K562 (cell line): ENCODE measurements around the gene NCKIPSD. TPM values are rescaled to one million over a fixed set of nuclear protein-coding genes. Genes with fewer than 3 reads are reported as not detected.

ENCODE experiments used
- ATAC-seq: fragments of 200-7000 bp; cut with Tn5 transposase; 3 replicates; pipeline ENCODE4 v1.9.1; 2020; ENCODE audit warnings: moderate library complexity
- BruUV-seq: library from RNA; stranded (reverse); fragments of 400-500 nt; replicated peaks from 2 replicates; lab custom pipeline; 2021; lab: Mats Ljungman, UMichigan
- CTCF ChIA-PET: fragments of 300-600 bp; formaldehyde crosslinking; extraction: SDS; loops from one replicate; lab custom pipeline; 2021; ENCODE audit warnings: low intra/inter-chr PET ratio; lab: Yijun Ruan, JAX
- POLR2A ChIA-PET: fragments of 300-600, 350-650 bp; sonication (Branson Sonifier 250); formaldehyde crosslinking; extraction: SDS; loops from one replicate; lab custom pipeline; 2021; ENCODE audit warnings: antibody characterized with exemption, inconsistent platforms; lab: Yijun Ruan, JAX
- DNase-seq, 4 experiments: peaks; one replicate each; pipeline versions ENCODE4 v3.0.0 to v3.0.0-alpha.2; 2011 to 2018; ENCODE audit warnings: low spot score in 3 of 4, mixed read lengths in 3 of 4; ENCODE audit errors: extremely low read depth in 1 of 4
- FAIRE-seq: peaks from 2 replicates; lab custom pipeline; 2011; peaks lifted over from hg19 to GRCh38; lab: Jason Lieb, UNC
- H2AFZ ChIP-seq: 2 replicates; pipeline ENCODE4 v1.6.0; 2011; ENCODE audit warnings: low read depth, low read length, control low read depth, inconsistent platforms
- H3K27ac ChIP-seq: fragments of 200-600 bp; 3 replicates; pipeline ENCODE4 v1.8.0; 2011; ENCODE audit warnings: low read depth, mild to moderate bottlenecking, control low read depth, inconsistent platforms, low read length, moderate library complexity, mixed read lengths; ENCODE audit errors: extremely low read depth
- H3K27me3 ChIP-seq, 2 experiments: fragments of 300-600 bp in 1 of 2; 2 replicates in 1 of 2; 3 replicates in 1 of 2; pipeline versions ENCODE4 v1.6.0 to v1.8.0; 2011; ENCODE audit warnings: inconsistent platforms in 2 of 2, low read length in 2 of 2, mild to moderate bottlenecking in 1 of 2, mixed read lengths in 1 of 2, moderate library complexity in 1 of 2; ENCODE audit not compliant: control insufficient read depth in 2 of 2, insufficient read depth in 2 of 2
- H3K36me3 ChIP-seq: fragments of 300-600 bp; 3 replicates; pipeline ENCODE4 v1.8.0; 2011; ENCODE audit warnings: mild to moderate bottlenecking, low read length, inconsistent platforms; ENCODE audit not compliant: control insufficient read depth, insufficient read depth
- H3K4me1 ChIP-seq, 2 experiments: fragments of 200-600 bp in 1 of 2; replicated peaks in 1 of 2; 2 replicates in 1 of 2; 3 replicates in 1 of 2; pipeline versions ENCODE4 v1.5.1 to v1.8.0; 2011; ENCODE audit warnings: inconsistent platforms in 2 of 2, low read length in 2 of 2, mild to moderate bottlenecking in 1 of 2, mixed read lengths in 1 of 2, moderate library complexity in 1 of 2; ENCODE audit not compliant: control insufficient read depth in 2 of 2, insufficient read depth in 2 of 2
- H3K4me2 ChIP-seq: 2 replicates; pipeline ENCODE4 v1.6.1; 2011; ENCODE audit warnings: low read length, control low read depth, inconsistent platforms, mixed read lengths; ENCODE audit not compliant: insufficient read depth
- H3K4me3 ChIP-seq: fragments of 200-600 bp; sonication (generic), shearing (Covaris generic); 2 replicates; pipeline ENCODE4 v1.5.1; 2016; ENCODE audit warnings: control low read depth, inconsistent platforms
- H3K79me2 ChIP-seq: fragments of 200-600 bp; 3 replicates; pipeline ENCODE4 v1.8.0; 2011; ENCODE audit warnings: low read length, inconsistent platforms; ENCODE audit not compliant: control insufficient read depth, insufficient read depth
- H3K9ac ChIP-seq, 2 experiments: 2 replicates each; pipeline versions ENCODE4 v1.6.0 to v1.6.1; 2011; ENCODE audit warnings: low read depth in 2 of 2, low read length in 2 of 2, control low read depth in 1 of 2, inconsistent platforms in 1 of 2, mild to moderate bottlenecking in 1 of 2, mixed read lengths in 1 of 2; ENCODE audit not compliant: insufficient read depth in 1 of 2
- H3K9me1 ChIP-seq: one replicate; pipeline ENCODE4 v1.6.0; 2011; ENCODE audit warnings: inconsistent platforms, mild to moderate bottlenecking, low read length, moderate library complexity; ENCODE audit not compliant: control insufficient read depth, insufficient read depth
- H3K9me3 ChIP-seq: replicated peaks from 2 replicates; pipeline ENCODE4 v1.5.1; 2011; ENCODE audit warnings: low read depth, low read length, inconsistent platforms; ENCODE audit not compliant: control insufficient read depth, insufficient read depth
- H4K20me1 ChIP-seq: replicated peaks from 2 replicates; pipeline ENCODE4 v1.6.1; 2011; ENCODE audit warnings: low read length, inconsistent platforms, mixed read lengths; ENCODE audit not compliant: control insufficient read depth, insufficient read depth
- CBX8 ChIP-seq: fragments of 200-600 bp; sonication (generic); IDR thresholded peaks from 2 replicates; pipeline ENCODE4 v1.6.1; 2012; ENCODE audit warnings: borderline replicate concordance, mixed run types, low read depth, mild to moderate bottlenecking, moderate library complexity, mixed read lengths, low read length, control low read depth, inconsistent platforms; ENCODE audit not compliant: poor library complexity, severe bottlenecking; ENCODE audit errors: extremely low read depth
- IRF9 ChIP-seq: fragments of 450-650 bp; IDR thresholded peaks from 2 replicates; pipeline ENCODE4 v1.6.1; 2016; ENCODE audit warnings: missing biosample characterization, missing genetic modification characterization
- SPI1 ChIP-seq: IDR thresholded peaks from 2 replicates; pipeline ENCODE4 v1.6.1; 2011; ENCODE audit warnings: low read depth, low read length, control low read depth, borderline replicate concordance
- ZNF253 ChIP-seq: fragments of 250-450 bp; sonication (Bioruptor Pico); conservative IDR thresholded peaks from 2 replicates; pipeline ENCODE4 v1.6.1; 2021; ENCODE audit warnings: mild to moderate bottlenecking
- WGBS: fragments of 100-300 bp; shearing (Covaris generic); methylation state at CpG from one replicate; pipeline ENCODE4 v1.1.6; 2016; ENCODE audit warnings: low coverage, mixed read lengths; ENCODE audit not compliant: insufficient coverage; ENCODE audit errors: missing lambda C conversion rate; 5-methylcytosine and 5-hydroxymethylcytosine counted together
- in situ Hi-C: fragments of 300-500 bp; cut with MboI; formaldehyde crosslinking; loops from 4 replicates; pipeline ENCODE4 v1.15.0; 2018; ENCODE audit warnings: inconsistent platforms, mixed read lengths
- intact Hi-C: fragments of 100-400 bp; cut with micrococcal nuclease; formaldehyde crosslinking; loops from 2 replicates; pipeline ENCODE4 v1.14.2; 2022
- polyA plus RNA-seq, 8 experiments: library from polyadenylated mRNA; depleted of rRNA in 4 of 8; stranded (reverse) in 5 of 8; unstranded in 3 of 8; fragments of >200 nt; fragmentation: Nextera tagmentation in 2 of 8; fragmentation: Illumina TruSeq in 1 of 8; extraction: Ambion mirVana in 2 of 8; extraction: Trizol in 1 of 8; gene quantifications; 2 replicates each; pipeline versions ENCODE4 v1.2.1 to v1.2.3, GENCODE V29; 2011 to 2014; ENCODE audit warnings: inconsistent platforms in 1 of 8, missing spikeins in 1 of 8
- total RNA-seq, 7 experiments: library from RNA; depleted of rRNA in 6 of 7; stranded (reverse); fragments of >200 nt in 6 of 7; fragmentation: Illumina TruSeq in 2 of 7; extraction: Trizol in 2 of 7; gene quantifications; 2 replicates each; pipeline versions ENCODE4 v1.2.1 to v1.2.3, GENCODE V29; 2011 to 2021; ENCODE audit warnings: low replicate concordance in 1 of 7
- TF ChIP-seq, protein P1 (sequence below): sonication (generic); formaldehyde crosslinking; IDR thresholded peaks from 2 replicates; pipeline ENCODE4 v1.8.0; 2022; ENCODE audit warnings: mild to moderate bottlenecking, low read depth, missing genetic modification reagents

The NCKIPSD gene
- total and polyA plus RNA-seq, 9 of the 15 experiments (the other 6 are each of a cell fraction or from before 2014, with no cell fraction given): 0.49 to 24.4 (median 12.3) TPM

GRCh38 chr3:48690846-48691458 lies 5.2 kb upstream of the NCKIPSD start:
- WGBS: 88% methylated on average over 2 of the region's 2 CpGs
- Histone ChIP-seq H2AFZ (no peak overlapping the region), H3K9me1 (no peaks in the 10 kb centered on the region), H4K20me1 (0 out of 2 replicates have a peak, but pooled peaks cover 3% of the 10 kb centered on the region), H3K4me3 (no peak overlapping the region), H3K9ac (no peak overlapping the region), H3K4me2 (no peak overlapping the region), H3K79me2 (peaks cover 8% of the 10 kb centered on the region; the same call in 2 of the 3 replicates), H3K4me1 (peaks cover 4 to 12% of the 10 kb centered on the region in 2 experiments; a peak in 3 of 5 replicates), H3K27me3 (no peaks in the 10 kb centered on the region), H3K9me3 (no peaks in the 10 kb centered on the region), H3K36me3 (peaks cover 81% of the 10 kb centered on the region), H3K27ac (no peak overlapping the region)
- ChIA-PET POLR2A (no interaction called here), CTCF (no interaction called here)
- TF ChIP-seq CBX8: no peak
- TF ChIP-seq SPI1: peak; percentile 58
- no peak for TF ChIP-seq IRF9 (tag)
- TF ChIP-seq, protein P1, sequence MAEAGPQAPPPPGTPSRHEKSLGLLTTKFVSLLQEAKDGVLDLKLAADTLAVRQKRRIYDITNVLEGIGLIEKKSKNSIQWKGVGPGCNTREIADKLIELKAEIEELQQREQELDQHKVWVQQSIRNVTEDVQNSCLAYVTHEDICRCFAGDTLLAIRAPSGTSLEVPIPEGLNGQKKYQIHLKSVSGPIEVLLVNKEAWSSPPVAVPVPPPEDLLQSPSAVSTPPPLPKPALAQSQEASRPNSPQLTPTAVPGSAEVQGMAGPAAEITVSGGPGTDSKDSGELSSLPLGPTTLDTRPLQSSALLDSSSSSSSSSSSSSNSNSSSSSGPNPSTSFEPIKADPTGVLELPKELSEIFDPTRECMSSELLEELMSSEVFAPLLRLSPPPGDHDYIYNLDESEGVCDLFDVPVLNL (CRISPR knock-in tag): no peak
- TF ChIP-seq ZNF253: no peak
- FAIRE-seq (no peak), DNase-seq (no peak), ATAC-seq (no peak)
- in situ Hi-C loops (no loop called here), intact Hi-C loops (no loop called here)
- BruUV-seq: no TSS peak
